NOMO-1 (cell line): ENCODE data around the gene COMTD1.
"Not testable (repeated sequence)": the region's sequence is repeated elsewhere in the genome, so short reads cannot be mapped to it uniquely, and the experiment has no call there.

Experiments
- DNase-seq, 2 experiments: peaks; one replicate each; lab custom pipeline; 2025; ENCODE audit not compliant: unreplicated experiment in 2 of 2; lab: John Stamatoyannopoulos, UW

COMTD1 gene

GRCh38 chr10:75197066-75197465, 38.7 kb downstream of the COMTD1 start:
- DNase-seq: no peak

- DNase-seq: no peak
Measured at GRCh38 chr10:75195035-75195763, 40.6 kb downstream of the COMTD1 start.

- DNase-seq: not testable (repeated sequence)
Measured at GRCh38 chr10:75194625-75195024, 41.1 kb downstream of the COMTD1 start.

- DNase-seq: peak; percentile 60 to 64
Measured at GRCh38 chr10:75191821-75192568, 43.8 kb downstream of the COMTD1 start.

- no peak for DNase-seq
Measured at GRCh38 chr10:75189266-75190096, 46.3 kb downstream of the COMTD1 start.

- DNase-seq: not testable (repeated sequence)
Measured at GRCh38 chr10:75188522-75188921, 47.2 kb downstream of the COMTD1 start.

GRCh38 chr10:75187961-75188426, 47.8 kb downstream of the COMTD1 start:
- DNase-seq: peak; percentile 17 to 29

- DNase-seq: no peak
Measured at GRCh38 chr10:75186310-75186709, 49.4 kb downstream of the COMTD1 start.
